H1 (cell line): ENCODE data around the gene TP53BP2. TPM values are rescaled to one million over a fixed set of nuclear protein-coding genes. Genes with fewer than 3 reads are reported as not detected.

ENCODE experiments used
- CTCF ChIA-PET: fragments of 300-600 bp; sonication (Branson Sonifier 250); formaldehyde crosslinking; loops from one replicate; lab custom pipeline; 2021; ENCODE audit not compliant: partially characterized antibody; lab: Charles Lee
- POLR2A ChIA-PET: fragments of 300-600 bp; sonication (Branson Sonifier 250); formaldehyde crosslinking; loops from one replicate; lab custom pipeline; 2021; ENCODE audit warnings: inconsistent platforms; ENCODE audit not compliant: partially characterized antibody; lab: Charles Lee
- DNase-seq, 2 experiments: peaks; one replicate each; pipeline versions ENCODE4 v3.0.0 to v3.0.0-alpha.2; 2010 to 2022; ENCODE audit warnings: low spot score in 2 of 2, low read depth in 1 of 2, mixed read lengths in 1 of 2
- FAIRE-seq: peaks from 2 replicates; lab custom pipeline; 2011; peaks lifted over from hg19 to GRCh38; lab: Jason Lieb, UNC
- H2AFZ ChIP-seq: 2 replicates; pipeline ENCODE4 v1.8.1; 2012; ENCODE audit warnings: low read length, inconsistent platforms
- H2AK5ac ChIP-seq: 2 replicates; pipeline ENCODE4 v1.6.1; 2013; ENCODE audit warnings: low read depth, low read length
- H2BK120ac ChIP-seq: replicated peaks from 2 replicates; pipeline ENCODE3; 2013; ENCODE audit warnings: low read depth, low read length, inconsistent platforms
- H2BK12ac ChIP-seq: 2 replicates; pipeline ENCODE4 v1.6.1; 2013; ENCODE audit warnings: low read depth, low read length
- H2BK15ac ChIP-seq: 2 replicates; pipeline ENCODE4 v1.6.1; 2013; ENCODE audit warnings: low read length
- H2BK20ac ChIP-seq: 2 replicates; pipeline ENCODE4 v1.6.1; 2013; ENCODE audit warnings: low read length
- H2BK5ac ChIP-seq: 2 replicates; pipeline ENCODE4 v1.6.1; 2013; ENCODE audit warnings: low read depth, low read length
- H3K14ac ChIP-seq: 2 replicates; pipeline ENCODE4 v1.6.1; 2013; ENCODE audit warnings: inconsistent platforms; ENCODE audit not compliant: insufficient read length
- H3K18ac ChIP-seq: 2 replicates; pipeline ENCODE4 v1.6.1; 2013; ENCODE audit warnings: low read length; ENCODE audit errors: extremely low read depth
- H3K23ac ChIP-seq: 2 replicates; pipeline ENCODE4 v1.6.1; 2013; ENCODE audit warnings: inconsistent platforms; ENCODE audit not compliant: insufficient read length
- H3K23me2 ChIP-seq: 2 replicates; pipeline ENCODE4 v1.6.1; 2013; ENCODE audit warnings: low read depth, low read length
- H3K27ac ChIP-seq: 2 replicates; pipeline ENCODE4 v1.6.1; 2011; ENCODE audit warnings: low read depth, low read length, inconsistent platforms
- H3K27me3 ChIP-seq, 4 experiments: replicated peaks in 1 of 4; 1 replicate in 1 of 4; 2 replicates in 3 of 4; pipeline versions ENCODE4 v1.6.1 to v1.8.1; 2011 to 2013; ENCODE audit warnings: low read length in 3 of 4, mild to moderate bottlenecking in 3 of 4, inconsistent platforms in 2 of 4, mixed read lengths in 2 of 4, moderate library complexity in 1 of 4; ENCODE audit not compliant: control insufficient read depth in 3 of 4, insufficient read depth in 3 of 4; ENCODE audit errors: extremely low read depth in 1 of 4
- H3K36me3 ChIP-seq, 4 experiments: 2 replicates each; pipeline versions ENCODE4 v1.6.1 to v1.8.1; 2011 to 2013; ENCODE audit warnings: mild to moderate bottlenecking in 4 of 4, low read length in 3 of 4, moderate library complexity in 2 of 4, control low read depth in 1 of 4, inconsistent platforms in 1 of 4; ENCODE audit not compliant: insufficient read depth in 4 of 4, control insufficient read depth in 2 of 4
- H3K4ac ChIP-seq: replicated peaks from 2 replicates; pipeline ENCODE3; 2013; ENCODE audit warnings: low read length, low read depth, mixed read lengths, inconsistent platforms; ENCODE audit not compliant: insufficient read length
- H3K4me1 ChIP-seq, 4 experiments: replicated peaks in 1 of 4; 1 replicate in 1 of 4; 2 replicates in 3 of 4; pipeline versions ENCODE4 v1.6.1 to v1.8.1; 2011 to 2013; ENCODE audit warnings: low read length in 3 of 4, inconsistent platforms in 2 of 4, mixed read lengths in 1 of 4; ENCODE audit not compliant: insufficient read depth in 4 of 4, control insufficient read depth in 3 of 4
- H3K4me2 ChIP-seq, 2 experiments: 2 replicates each; pipeline versions ENCODE4 v1.6.1 to v1.8.1; 2011 to 2013; ENCODE audit warnings: low read depth in 2 of 2, low read length in 2 of 2, control low read depth in 1 of 2, inconsistent platforms in 1 of 2, mild to moderate bottlenecking in 1 of 2; ENCODE audit not compliant: insufficient read depth in 1 of 2
- H3K4me3 ChIP-seq, 4 experiments: fragments of 200-600, 300-600 bp in 1 of 4; sonication (generic), shearing (Covaris generic), sonication (Bioruptor Twin) in 1 of 4; 2 replicates each; pipeline versions ENCODE4 v1.5.1 to v1.8.1; 2011 to 2016; ENCODE audit warnings: low read length in 4 of 4, low read depth in 3 of 4, control low read depth in 2 of 4, inconsistent platforms in 2 of 4, mild to moderate bottlenecking in 2 of 4, mixed read lengths in 1 of 4, moderate library complexity in 1 of 4; ENCODE audit not compliant: insufficient read depth in 2 of 4; ENCODE audit errors: extremely low read depth in 1 of 4
- H3K56ac ChIP-seq: replicated peaks from 2 replicates; pipeline ENCODE3; 2013; ENCODE audit warnings: low read depth, mild to moderate bottlenecking, mixed read lengths, low read length, inconsistent platforms; ENCODE audit not compliant: insufficient read length
- H3K79me1 ChIP-seq: 2 replicates; pipeline ENCODE4 v1.6.1; 2013; ENCODE audit warnings: low read depth, low read length, control low read depth
- H3K79me2 ChIP-seq, 2 experiments: 2 replicates each; pipeline versions ENCODE4 v1.6.1 to v1.8.1; 2012 to 2013; ENCODE audit warnings: low read length in 2 of 2, mild to moderate bottlenecking in 2 of 2, inconsistent platforms in 1 of 2; ENCODE audit not compliant: insufficient read depth in 2 of 2, control insufficient read depth in 1 of 2
- H3K9ac ChIP-seq, 4 experiments: replicated peaks in 1 of 4; 1 replicate in 1 of 4; 2 replicates in 3 of 4; pipeline versions ENCODE4 v1.6.1 to v1.8.1; 2011 to 2013; ENCODE audit warnings: low read depth in 3 of 4, low read length in 3 of 4, control low read depth in 2 of 4, mild to moderate bottlenecking in 2 of 4, moderate library complexity in 2 of 4, inconsistent platforms in 1 of 4; ENCODE audit errors: extremely low read depth in 1 of 4
- H3K9me3 ChIP-seq, 2 experiments: 2 replicates each; pipeline versions ENCODE4 v1.6.1 to v1.8.1; 2012 to 2013; ENCODE audit warnings: mild to moderate bottlenecking in 2 of 2, moderate library complexity in 2 of 2, control low read depth in 1 of 2, inconsistent platforms in 1 of 2, low read depth in 1 of 2, low read length in 1 of 2, mixed read lengths in 1 of 2; ENCODE audit not compliant: insufficient read depth in 2 of 2
- H4K20me1 ChIP-seq, 2 experiments: replicated peaks in 1 of 2; 2 replicates each; pipeline versions ENCODE3 to v1.8.1; 2011 to 2013; ENCODE audit warnings: inconsistent platforms in 2 of 2, low read length in 2 of 2, mild to moderate bottlenecking in 1 of 2; ENCODE audit not compliant: insufficient read depth in 2 of 2, control insufficient read depth in 1 of 2
- H4K5ac ChIP-seq: 2 replicates; pipeline ENCODE4 v1.6.1; 2013; ENCODE audit warnings: low read length, low read depth, mixed read lengths, inconsistent platforms; ENCODE audit not compliant: insufficient read length
- H4K8ac ChIP-seq: 2 replicates; pipeline ENCODE4 v1.8.0; 2013; ENCODE audit warnings: mild to moderate bottlenecking, moderate library complexity, low read length, inconsistent platforms; ENCODE audit not compliant: insufficient read depth; ENCODE audit errors: extremely low read depth
- H4K91ac ChIP-seq: replicated peaks from 2 replicates; pipeline ENCODE3; 2013; ENCODE audit warnings: low read length, mixed read lengths, inconsistent platforms; ENCODE audit not compliant: insufficient read length
- ATF3 ChIP-seq: IDR thresholded peaks from 2 replicates; pipeline ENCODE4 v1.6.1; 2011; ENCODE audit warnings: low read depth, mild to moderate bottlenecking, low read length; ENCODE audit not compliant: insufficient read depth
- BRCA1 ChIP-seq: IDR thresholded peaks from 2 replicates; pipeline ENCODE4 v1.6.1; 2012; ENCODE audit warnings: low read depth, low read length, improper control_type of control experiment
- CBX8 ChIP-seq: fragments of 300-800, 300-1000 bp; sonication (generic); IDR thresholded peaks from 2 replicates; pipeline ENCODE4 v1.7.1; 2016; ENCODE audit warnings: low read depth, low read length, borderline replicate concordance
- CHD1 ChIP-seq: IDR thresholded peaks from 2 replicates; pipeline ENCODE4 v1.6.1; 2012; ENCODE audit warnings: low read depth, low read length, improper control_type of control experiment
- EGR1 ChIP-seq: IDR thresholded peaks from 2 replicates; pipeline ENCODE4 v1.6.1; 2011; ENCODE audit warnings: low read depth, low read length, borderline replicate concordance
- HDAC6 ChIP-seq: IDR thresholded peaks from one replicate; pipeline ENCODE4 v1.7.1; 2012; ENCODE audit warnings: low read depth, mild to moderate bottlenecking, inconsistent platforms, low read length, moderate library complexity
- KDM1A ChIP-seq: fragments of 200-600, 300-600 bp; sonication (generic); IDR thresholded peaks from 2 replicates; pipeline ENCODE4 v1.7.1; 2016; ENCODE audit warnings: mild to moderate bottlenecking, low read length, borderline replicate concordance
- KDM4A ChIP-seq: IDR thresholded peaks from one replicate; pipeline ENCODE4 v1.7.1; 2012; ENCODE audit warnings: low read depth, mild to moderate bottlenecking, moderate library complexity, low read length, inconsistent platforms; ENCODE audit not compliant: severe bottlenecking
- POLR2A ChIP-seq, 2 experiments: IDR thresholded peaks; 1 replicate in 1 of 2; 2 replicates in 1 of 2; pipeline ENCODE4 v1.6.1; 2011; ENCODE audit warnings: low read depth in 2 of 2, low read length in 2 of 2, mild to moderate bottlenecking in 2 of 2; ENCODE audit errors: control extremely low read depth in 1 of 2
- RBBP5 ChIP-seq: IDR thresholded peaks from 2 replicates; pipeline ENCODE4 v1.7.1; 2012; ENCODE audit warnings: low read depth, mild to moderate bottlenecking, inconsistent platforms, low read length, moderate library complexity, borderline replicate concordance
- SP4 ChIP-seq: IDR thresholded peaks from 2 replicates; pipeline ENCODE4 v1.6.1; 2012; ENCODE audit warnings: low read length, inconsistent platforms
- SUZ12 ChIP-seq: fragments of 200-600 bp; sonication (generic); IDR thresholded peaks from 2 replicates; pipeline ENCODE4 v1.6.1; 2012; ENCODE audit warnings: mild to moderate bottlenecking, inconsistent platforms, low read length, moderate library complexity, mixed read lengths
- YY1 ChIP-seq: IDR thresholded peaks from 2 replicates; pipeline ENCODE4 v1.6.1; 2011; ENCODE audit warnings: low read depth, mild to moderate bottlenecking, low read length
- WGBS, 2 experiments: shearing (Covaris generic) in 1 of 2; methylation state at CpG; one replicate each; pipeline versions ENCODE4 v1.1.6 to v1.1.7; 2013 to 2015; ENCODE audit warnings: low lambda C conversion rate in 2 of 2, mixed read lengths in 2 of 2, inconsistent platforms in 1 of 2, low coverage in 1 of 2, missing lambda C conversion rate in 1 of 2; ENCODE audit not compliant: insufficient replicate concordance in 2 of 2, insufficient coverage in 1 of 2, insufficient read length in 1 of 2; ENCODE audit errors: extremely low coverage in 1 of 2, missing lambda C conversion rate in 1 of 2; 5-methylcytosine and 5-hydroxymethylcytosine counted together
- polyA plus RNA-seq, 7 experiments: library from polyadenylated mRNA; depleted of rRNA in 3 of 7; stranded (reverse) in 5 of 7; unstranded in 2 of 7; fragments of >200 nt in 5 of 7; fragments of 200-250 nt in 2 of 7; gene quantifications; 1 replicate in 5 of 7; 2 replicates in 1 of 7; 4 replicates in 1 of 7; pipeline versions ENCODE4 v1.2.1 to v1.2.3, GENCODE V29; 2011 to 2013; ENCODE audit warnings: missing spikeins in 2 of 7, mixed read lengths in 2 of 7
- total RNA-seq: library from RNA; stranded (reverse); fragmentation: NEBNext Ultra II Directional; extraction: Animal tissue kit (Norgen Biotek cat#: 25700); gene quantifications from 2 replicates; pipeline ENCODE4 v1.2.1, GENCODE V29; 2021

Gene TP53BP2
- total and polyA plus RNA-seq, 2 of the 8 experiments (the other 6 are each of a cell fraction or from before 2014, with no cell fraction given), result 18.0 to 38.7 TPM

- peaks cover 0 to 11% of the 10 kb centered on the region in 2 experiments; a peak in 2 of 4 replicates for H3K79me2 ChIP-seq
- ChIA-PET POLR2A (no interaction called here), CTCF (interaction anchor here (1.1 to 2.7 kb wide), 4 partner anchors 8 to 523 kb away, joined by 3 to 16 read pairs (median 6); no protein-coding TSS in a partner anchor)
- peaks cover 0 to 1% (median 0%) of the 10 kb centered on the region in 4 experiments; a peak in 1 of 7 replicates for H3K27me3 ChIP-seq
- no peak overlapping the region for H3K4ac ChIP-seq
- no peak overlapping the region for H3K14ac ChIP-seq
- H2BK5ac ChIP-seq, result no peak overlapping the region
- no peak overlapping the region for H2BK120ac ChIP-seq
- no peak overlapping the region for H4K8ac ChIP-seq
- H2BK20ac ChIP-seq, result no peak overlapping the region
- peaks cover 0 to 2% of the 10 kb centered on the region in 2 experiments; a peak in 2 of 4 replicates for H3K9me3 ChIP-seq
- H3K4me2 ChIP-seq, result no peak overlapping the region
- no peak overlapping the region for H2AK5ac ChIP-seq
- H3K18ac ChIP-seq, result no peak overlapping the region
- no peak overlapping the region for H3K9ac ChIP-seq
- no peak overlapping the region for H3K4me3 ChIP-seq
- H2BK12ac ChIP-seq, result no peak overlapping the region
- no peak overlapping the region for H3K56ac ChIP-seq
- H3K79me1 ChIP-seq, result no peaks in the 10 kb centered on the region; the same call in 1 of the 2 replicates
- H3K36me3 ChIP-seq, result peaks cover 5 to 56% (median 23%) of the 10 kb centered on the region in 4 experiments
- no peak overlapping the region for H4K5ac ChIP-seq
- FAIRE-seq (no peak), DNase-seq (no peak)
- H2BK15ac ChIP-seq, result no peak overlapping the region
- no peak overlapping the region for H2AFZ ChIP-seq
- H3K4me1 ChIP-seq, result no peaks in the 10 kb centered on the region
- WGBS, 2 experiments, result 90% methylated on average over 2 of the region's 2 CpGs; no CpG with 5 or more reads in 1 of the 2 experiments
- no peak overlapping the region for H3K27ac ChIP-seq
- peaks cover 0 to 3% of the 10 kb centered on the region in 2 experiments for H4K20me1 ChIP-seq
- no peak overlapping the region for H3K23ac ChIP-seq
- H4K91ac ChIP-seq, result no peak overlapping the region
- H3K23me2 ChIP-seq, result no peaks in the 10 kb centered on the region
- TF ChIP-seq SUZ12 (no peak), BRCA1 (no peak), ATF3 (no peak), EGR1 (no peak), CBX8 (no peak), HDAC6 (no peak), SP4 (no peak), YY1 (no peak), KDM4A (no peak), POLR2A (IDR thresholded peaks at IDR 0.05; ENCODE audit: control extremely low read depth in 1 of 2, low read depth in 2 of 2, low read length in 2 of 2) (no peak), CHD1 (no peak), RBBP5 (no peak), KDM1A (no peak)
These were observed 35.2 kb downstream of the TP53BP2 start for GRCh38 chr1:223810586-223810985.
